ENCODE results near the gene NRGN.

NRGN gene

GRCh38 chr11:124722176-124722575, 17.6 kb upstream of the NRGN start:
- TF ChIP-seq CTCF (IDR thresholded peaks at IDR 0.05; ENCODE audit: low read depth, low read length, missing control alignments): no peak
- H3K27me3 ChIP-seq (replicated peaks): peaks cover 33% of the 10 kb centered on the region
- no peaks in the 10 kb centered on the region for H3K36me3 ChIP-seq (replicated peaks)
- in situ Hi-C loops (cut with HindIII; ENCODE audit: low pct_ligation_motif_present, low sequenced_read_pairs): no loop called here
- no peak overlapping the region for H3K4me3 ChIP-seq (ENCODE audit: low read depth, low read length)
- H3K27ac ChIP-seq: no peak overlapping the region
- no peak for DNase-seq

- in situ Hi-C loops (cut with HindIII; ENCODE audit: low pct_ligation_motif_present, low sequenced_read_pairs): no loop called here
- H3K36me3 ChIP-seq (replicated peaks): no peaks in the 10 kb centered on the region
- H3K27me3 ChIP-seq (replicated peaks): peaks cover 12% of the 10 kb centered on the region
- H3K4me3 ChIP-seq (ENCODE audit: low read depth, low read length): no peak overlapping the region
- DNase-seq: no peak
- no peak overlapping the region for H3K27ac ChIP-seq
- TF ChIP-seq CTCF (IDR thresholded peaks at IDR 0.05; ENCODE audit: low read depth, low read length, missing control alignments): no peak
Measured at GRCh38 chr11:124724979-124725718, 14.6 kb upstream of the NRGN start.

- no peak for TF ChIP-seq CTCF (IDR thresholded peaks at IDR 0.05; ENCODE audit: low read depth, low read length, missing control alignments)
- peak; percentile 35 for DNase-seq
Measured at GRCh38 chr11:124725719-124726105, 14.0 kb upstream of the NRGN start.

GRCh38 chr11:124727474-124727873, 12.3 kb upstream of the NRGN start:
- no peak for TF ChIP-seq CTCF (IDR thresholded peaks at IDR 0.05; ENCODE audit: low read depth, low read length, missing control alignments)
- no peaks in the 10 kb centered on the region for H3K36me3 ChIP-seq (replicated peaks)
- H3K4me3 ChIP-seq (ENCODE audit: low read depth, low read length): no peak overlapping the region
- no peak overlapping the region for H3K27ac ChIP-seq
- no peak for DNase-seq
- in situ Hi-C loops (cut with HindIII; ENCODE audit: low pct_ligation_motif_present, low sequenced_read_pairs): no loop called here
- H3K27me3 ChIP-seq (replicated peaks): no peaks in the 10 kb centered on the region

More at GRCh38 chr11:124725719-124726105, 14.0 kb upstream of the NRGN start:
- H3K36me3 ChIP-seq (replicated peaks): no peaks in the 10 kb centered on the region
- no peak overlapping the region for H3K4me3 ChIP-seq (ENCODE audit: low read depth, low read length)
- peaks cover 12% of the 10 kb centered on the region for H3K27me3 ChIP-seq (replicated peaks)
- no peak overlapping the region for H3K27ac ChIP-seq
- in situ Hi-C loops (cut with HindIII; ENCODE audit: low pct_ligation_motif_present, low sequenced_read_pairs): no loop called here

- H3K27ac ChIP-seq: no peak overlapping the region
- H3K27me3 ChIP-seq (replicated peaks): no peaks in the 10 kb centered on the region
- H3K4me3 ChIP-seq (ENCODE audit: low read depth, low read length): no peak overlapping the region
- no peak for TF ChIP-seq CTCF (IDR thresholded peaks at IDR 0.05; ENCODE audit: low read depth, low read length, missing control alignments)
- DNase-seq: no peak
- in situ Hi-C loops (cut with HindIII; ENCODE audit: low pct_ligation_motif_present, low sequenced_read_pairs): no loop called here
- no peaks in the 10 kb centered on the region for H3K36me3 ChIP-seq (replicated peaks)
Measured at GRCh38 chr11:124728134-124728533, 11.6 kb upstream of the NRGN start.

- in situ Hi-C loops (cut with HindIII; ENCODE audit: low pct_ligation_motif_present, low sequenced_read_pairs): no loop called here
- H3K4me3 ChIP-seq (ENCODE audit: low read depth, low read length): no peak overlapping the region
- no peaks in the 10 kb centered on the region for H3K27me3 ChIP-seq (replicated peaks)
- no peak for DNase-seq
- TF ChIP-seq CTCF (IDR thresholded peaks at IDR 0.05; ENCODE audit: low read depth, low read length, missing control alignments): no peak
- H3K36me3 ChIP-seq (replicated peaks): no peaks in the 10 kb centered on the region
- H3K27ac ChIP-seq: no peak overlapping the region
Measured at GRCh38 chr11:124729571-124729970, 10.2 kb upstream of the NRGN start.
